NCI-H774 (cell line): ENCODE results near the gene DCT.
"Not testable (repeated sequence)": the region's sequence is repeated elsewhere in the genome, so short reads cannot be mapped to it uniquely, and the experiment has no call there.

Experiments used
- DNase-seq: peaks from one replicate; lab custom pipeline; 2025; lab: John Stamatoyannopoulos, UW

The DCT gene

DNA sequence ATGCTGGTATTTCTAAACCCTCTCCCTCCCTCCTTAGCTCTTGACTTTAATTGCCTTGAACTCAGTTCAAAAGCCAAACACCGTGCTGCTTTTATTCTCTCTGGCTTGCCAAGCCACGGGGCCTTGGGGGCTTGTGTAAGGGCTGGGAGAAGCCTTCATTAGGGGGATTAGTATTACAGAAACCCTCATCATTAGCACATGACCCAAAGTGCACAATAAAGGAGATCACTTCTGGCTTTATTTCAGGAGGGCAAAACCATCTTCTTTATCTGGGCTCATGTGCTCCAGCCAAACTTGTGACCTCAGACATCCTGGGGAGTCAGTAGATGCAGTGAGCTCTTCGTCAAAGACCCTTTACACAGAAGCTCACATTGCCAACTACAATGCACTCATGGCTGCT lies at the start of gene DCT:
Gene DCT (minus strand): TSS at position 67 of the 400 bp plus-strand sequence. CDS start 427 bp downstream, outside the sequence.
- DNase-seq: no peak

DNA sequence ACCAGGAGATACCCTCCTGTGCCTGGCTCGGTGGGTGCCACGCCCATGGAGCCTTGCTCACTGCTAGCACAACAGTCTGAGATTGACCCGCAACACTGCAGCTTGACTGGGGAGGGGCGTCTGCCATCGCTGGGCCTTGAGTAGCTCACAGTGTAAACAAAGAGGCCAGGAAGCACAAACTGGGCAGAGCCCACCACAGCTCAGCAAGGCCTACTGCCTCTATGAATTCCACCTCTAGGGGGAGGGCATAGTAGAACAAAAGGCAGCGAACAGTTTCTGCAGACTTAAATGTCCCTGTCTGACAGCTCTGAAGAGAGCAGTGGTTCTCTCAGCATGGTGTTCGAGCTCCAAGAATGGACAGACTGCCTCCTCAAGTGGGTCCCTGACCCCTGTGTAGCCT lies 47.5 kb upstream of the DCT start:
- not testable (repeated sequence) for DNase-seq

DNA sequence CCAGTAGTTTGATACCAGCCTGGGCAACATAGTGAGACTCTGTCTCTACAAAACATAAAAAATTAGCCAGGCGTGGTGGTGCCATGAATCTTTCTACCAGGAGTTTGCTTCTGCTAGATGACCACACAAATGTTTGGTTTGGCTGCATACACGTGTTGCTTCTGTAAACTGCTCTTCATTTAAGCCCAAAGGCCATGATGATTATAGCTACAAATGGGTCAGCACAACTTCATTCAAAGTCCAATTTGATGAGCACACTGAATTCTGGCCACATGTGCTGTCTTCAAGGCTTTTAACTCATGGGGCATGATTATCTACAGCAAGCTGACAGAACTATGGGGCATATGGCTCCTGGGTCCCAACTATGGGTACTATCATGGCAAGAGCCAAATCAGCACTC lies 46.3 kb upstream of the DCT start:
- no peak for DNase-seq

DNA sequence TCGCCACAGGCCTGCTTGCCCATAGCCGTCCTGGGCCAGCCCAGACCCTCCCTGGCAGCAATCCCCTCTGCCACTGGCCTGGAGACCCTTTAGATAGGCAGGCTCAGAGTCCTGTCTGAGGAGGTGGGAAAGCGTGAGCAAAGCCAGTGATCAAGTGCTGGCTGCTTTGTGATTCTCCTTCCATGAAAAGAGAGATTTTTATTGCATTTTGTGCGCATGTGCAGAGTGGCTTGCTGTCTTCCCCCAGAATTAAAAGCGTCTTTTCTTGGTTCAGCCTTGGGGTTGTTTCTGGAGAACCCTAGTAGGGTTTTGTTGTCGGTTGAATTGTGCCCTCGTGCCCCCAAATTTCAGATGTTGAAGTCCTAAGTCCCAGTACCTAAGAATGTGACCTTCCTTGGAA lies 44.9 kb upstream of the DCT start:
- no peak for DNase-seq

DNA sequence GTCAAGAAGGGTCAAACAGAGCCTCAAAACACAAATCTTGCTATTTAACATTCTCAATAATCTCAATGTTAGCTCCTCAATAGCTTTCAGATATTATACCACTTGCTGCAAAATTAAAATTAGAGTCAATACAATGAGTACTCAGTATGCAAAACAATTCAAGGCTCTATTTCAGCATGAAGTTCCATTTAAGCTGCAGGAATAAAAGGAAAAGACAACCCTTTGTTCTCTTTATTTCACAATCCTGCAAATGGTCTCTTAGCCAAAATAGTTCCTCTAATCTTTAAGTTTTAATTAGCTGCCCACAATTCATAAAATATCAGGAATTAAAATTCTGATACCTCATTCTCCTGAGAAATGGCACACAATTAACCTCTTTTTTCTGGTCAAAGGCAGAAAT lies 40.5 kb upstream of the DCT start:
- DNase-seq: no peak

DNA sequence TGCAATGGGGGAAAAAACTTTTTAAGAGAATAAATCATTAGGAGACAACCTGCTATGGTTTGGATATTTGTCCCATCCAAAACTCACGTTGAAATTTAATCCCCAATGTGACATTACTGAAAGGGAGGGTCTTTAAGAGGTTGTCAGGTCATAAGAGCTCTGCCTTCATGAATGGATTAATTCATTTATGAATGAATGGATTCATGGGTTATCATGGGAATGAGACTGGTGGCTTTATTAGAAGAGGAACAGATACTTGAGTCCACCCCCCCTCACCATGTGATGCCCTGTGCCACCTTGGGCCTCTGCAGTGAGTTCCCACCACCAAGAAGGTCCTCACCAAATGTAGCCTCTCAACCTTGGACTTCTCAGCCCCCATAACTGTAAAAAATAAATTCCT lies 37.0 kb upstream of the DCT start:
- no peak for DNase-seq

DNA sequence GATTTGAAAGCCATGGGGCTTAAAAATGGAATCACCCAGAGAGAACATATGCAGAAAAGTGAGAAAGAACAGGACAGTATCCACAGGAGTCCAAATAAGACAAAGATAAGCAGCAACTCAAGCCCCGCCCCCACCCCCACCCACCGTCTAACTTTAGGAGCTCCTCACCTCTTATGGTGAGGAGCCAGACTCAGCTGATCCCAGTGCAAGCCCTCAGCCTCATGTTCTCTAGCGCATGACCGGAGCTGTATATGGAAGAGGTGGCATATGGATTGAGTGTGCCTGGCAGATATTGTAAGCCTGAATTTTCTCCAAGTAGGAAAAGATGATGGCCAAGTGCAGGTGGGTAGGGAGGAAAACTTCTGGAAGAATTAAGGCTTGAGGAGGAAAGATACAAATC lies 36.4 kb upstream of the DCT start:
- DNase-seq: no peak

DNA sequence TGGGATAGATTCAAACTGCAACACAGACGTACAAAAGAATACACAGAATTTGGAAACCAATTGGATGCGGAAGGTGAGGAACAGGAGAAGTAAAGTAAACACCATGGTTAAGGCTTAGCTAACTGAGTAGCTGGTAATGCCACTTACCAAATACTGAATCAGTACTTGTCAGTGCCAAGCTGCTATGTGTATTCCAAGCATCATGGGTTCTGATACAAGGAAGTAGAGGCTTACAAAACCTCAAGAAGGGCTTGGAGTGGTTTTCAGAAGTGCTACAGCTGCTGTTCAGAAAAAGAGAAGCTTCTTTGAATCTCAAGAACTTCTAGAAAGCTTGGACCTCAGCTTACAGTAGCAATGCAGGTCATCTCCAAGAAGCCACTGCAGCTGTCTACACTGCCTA lies 35.9 kb upstream of the DCT start:
- no peak for DNase-seq

DNA sequence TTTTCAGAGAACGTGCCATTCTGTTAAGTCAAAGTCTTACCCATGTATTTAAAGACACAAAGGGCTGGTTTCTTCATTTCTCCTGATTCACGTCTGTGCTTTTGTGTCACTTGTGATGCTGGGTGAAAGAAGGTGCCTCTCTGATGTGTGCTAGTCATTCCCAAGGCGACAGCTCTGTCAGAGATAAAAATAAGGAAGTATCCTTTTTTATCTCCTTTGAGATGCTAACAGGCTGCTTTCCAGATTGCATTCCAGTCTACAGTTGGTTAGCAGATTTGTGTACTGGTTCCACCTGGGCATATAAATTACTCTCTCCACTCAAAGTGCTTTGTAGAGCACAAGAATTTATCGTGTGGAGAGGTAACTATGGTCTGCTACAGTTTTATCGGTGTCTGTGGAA lies 33.5 kb upstream of the DCT start:
- DNase-seq: no peak

DNA sequence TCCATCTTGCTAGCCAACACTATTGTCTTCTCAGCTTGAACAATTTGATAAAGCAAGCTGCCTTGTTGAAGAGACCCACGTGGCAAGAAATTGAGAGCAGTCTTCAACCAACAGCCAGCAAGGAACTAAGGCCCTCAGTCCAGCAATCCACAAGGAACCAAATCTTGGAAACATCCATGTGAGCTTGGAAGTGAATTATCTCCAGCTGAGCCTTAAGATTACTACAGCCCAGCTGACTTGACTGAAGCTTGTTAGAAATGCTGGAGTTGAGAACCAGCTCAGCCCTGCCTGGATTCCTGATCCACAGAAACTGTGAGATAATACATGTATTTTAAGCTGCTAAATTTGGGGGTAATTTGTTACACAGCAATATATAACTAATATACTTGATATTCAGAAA lies 26.2 kb upstream of the DCT start:
- no peak for DNase-seq

DNA sequence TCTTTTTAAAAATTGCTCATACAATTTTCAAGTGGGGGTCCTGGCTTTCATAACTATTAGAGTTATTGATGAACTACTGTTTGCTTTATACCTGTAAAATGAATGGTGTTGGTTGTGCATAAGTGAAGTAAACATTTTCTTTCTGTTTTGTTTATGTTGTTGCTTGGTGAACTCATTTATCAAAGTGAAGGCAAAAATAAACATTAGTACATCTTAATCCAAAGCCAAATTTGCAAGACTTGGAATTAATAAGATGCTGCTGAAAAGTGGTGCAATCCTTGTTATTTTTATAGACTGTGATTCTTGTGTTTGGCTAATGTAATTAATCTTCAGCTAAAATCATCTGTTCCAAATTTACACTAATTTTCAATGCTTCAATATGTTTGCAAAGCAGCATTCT lies 24.4 kb upstream of the DCT start:
- no peak for DNase-seq

DNA sequence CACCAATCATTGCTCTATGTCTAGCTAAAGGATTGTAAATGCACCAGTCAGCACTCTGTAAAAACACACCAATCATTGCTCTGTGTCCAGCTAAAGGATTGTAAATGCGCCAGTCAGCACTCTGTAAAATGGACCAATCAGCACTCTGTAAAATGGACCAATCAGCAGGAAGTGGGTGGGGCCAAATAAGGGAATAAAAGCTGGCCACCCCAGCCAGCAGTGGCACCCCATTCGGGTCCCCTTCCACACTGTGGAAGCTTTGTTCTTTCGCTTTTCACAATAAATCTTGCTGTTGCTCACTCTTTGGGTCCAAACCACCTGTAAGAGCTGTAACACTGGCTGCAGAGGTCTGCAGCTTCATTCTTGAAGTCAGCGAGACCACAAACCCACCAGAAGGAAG lies 19.3 kb upstream of the DCT start:
- not testable (repeated sequence) for DNase-seq

DNA sequence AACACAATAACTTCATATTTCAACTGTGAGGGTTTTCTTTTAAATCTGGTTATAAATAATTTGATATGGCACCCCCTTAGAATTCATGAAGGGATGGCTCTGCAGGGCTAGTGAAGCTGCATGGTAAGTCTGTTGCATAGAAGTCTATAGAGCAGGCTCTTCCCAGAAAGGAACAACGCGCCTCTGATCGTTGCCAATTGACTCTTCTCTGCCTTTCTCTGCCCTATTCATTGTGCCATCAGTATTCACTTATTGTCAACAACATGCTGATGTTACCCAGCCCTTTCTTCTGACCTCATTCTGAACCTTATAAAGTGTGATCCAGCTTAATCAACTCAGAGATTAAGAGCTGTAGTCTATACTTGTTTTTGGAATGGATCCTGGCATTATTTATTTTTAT lies 16.3 kb upstream of the DCT start:
- no peak for DNase-seq

DNA sequence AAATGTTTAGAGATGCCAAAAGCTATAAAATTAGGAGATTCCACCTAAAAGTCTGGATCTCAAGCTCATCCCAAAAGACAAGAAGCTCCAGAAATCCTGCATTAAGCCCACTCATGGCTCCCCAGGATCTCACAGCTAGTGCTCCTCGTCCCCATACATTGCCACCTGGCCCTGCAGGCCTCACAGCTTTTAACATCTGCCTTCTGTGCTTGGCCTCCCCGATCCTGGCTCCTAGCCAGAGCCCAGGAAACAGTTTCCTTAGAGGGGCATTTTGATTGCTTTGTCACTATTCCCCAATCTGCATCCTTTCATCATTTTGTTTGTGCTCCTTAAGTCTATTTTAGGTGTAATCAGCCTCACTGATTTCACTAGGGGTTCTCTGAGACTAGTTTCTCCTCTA lies 14.5 kb upstream of the DCT start:
- peak; percentile 7 for DNase-seq

DNA sequence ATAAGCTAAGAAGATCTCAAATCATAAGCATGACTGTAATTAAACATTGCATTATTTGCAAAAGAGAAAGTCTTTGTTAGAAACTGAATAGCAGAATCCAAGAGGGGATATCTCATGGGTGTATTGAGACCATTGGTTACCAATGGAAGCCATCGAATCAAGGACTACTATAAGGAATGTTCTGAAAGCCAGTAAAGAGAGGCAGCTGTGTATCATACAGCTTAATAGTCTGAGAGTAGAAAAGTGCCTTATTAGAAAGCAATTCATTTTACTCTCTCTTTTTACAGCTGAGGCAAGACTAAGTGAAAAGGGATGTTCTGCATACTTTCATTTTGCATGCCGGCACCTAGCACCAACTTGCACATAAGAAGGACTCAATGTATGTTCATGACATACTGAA lies 7.6 kb upstream of the DCT start:
- DNase-seq: no peak

DNA sequence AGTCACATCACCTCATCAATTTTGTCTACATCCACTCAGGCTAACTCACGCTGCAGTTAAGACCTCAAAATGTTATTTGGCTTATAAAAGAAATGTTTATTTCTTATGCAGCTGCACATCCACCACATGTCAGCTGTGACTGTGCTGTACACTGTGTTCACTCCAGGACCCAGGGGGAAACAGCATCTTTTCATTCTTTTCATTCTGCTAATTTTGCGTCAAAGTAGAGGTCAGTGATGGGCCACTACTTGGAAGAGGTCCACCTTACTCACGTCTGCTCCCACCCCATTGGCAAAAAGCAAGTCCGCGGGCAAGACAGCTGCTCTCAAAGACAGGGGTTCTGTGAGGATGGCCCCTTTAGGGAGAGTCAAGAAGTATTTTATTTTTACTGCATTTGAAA lies 4.5 kb upstream of the DCT start:
- DNase-seq: no peak

DNA sequence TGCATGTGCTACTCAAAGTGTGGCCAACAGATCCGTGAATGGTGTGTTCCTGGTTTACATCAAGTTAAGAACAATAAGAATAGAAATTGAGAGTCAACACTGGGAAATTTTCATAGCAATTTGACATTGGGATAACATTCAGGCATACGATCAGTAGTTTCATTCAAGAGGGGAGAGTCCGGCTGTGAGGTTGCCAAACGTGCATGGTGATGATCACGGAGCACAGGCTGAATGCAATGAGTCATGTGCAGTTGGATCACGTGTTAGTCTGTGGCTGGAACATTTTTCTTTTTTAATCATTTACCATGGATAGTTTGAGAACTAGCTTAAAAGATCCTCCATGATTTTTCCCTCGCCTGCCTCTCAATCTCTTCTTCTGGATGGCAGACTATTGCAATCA lies 2.5 kb upstream of the DCT start:
- DNase-seq: no peak

DNA sequence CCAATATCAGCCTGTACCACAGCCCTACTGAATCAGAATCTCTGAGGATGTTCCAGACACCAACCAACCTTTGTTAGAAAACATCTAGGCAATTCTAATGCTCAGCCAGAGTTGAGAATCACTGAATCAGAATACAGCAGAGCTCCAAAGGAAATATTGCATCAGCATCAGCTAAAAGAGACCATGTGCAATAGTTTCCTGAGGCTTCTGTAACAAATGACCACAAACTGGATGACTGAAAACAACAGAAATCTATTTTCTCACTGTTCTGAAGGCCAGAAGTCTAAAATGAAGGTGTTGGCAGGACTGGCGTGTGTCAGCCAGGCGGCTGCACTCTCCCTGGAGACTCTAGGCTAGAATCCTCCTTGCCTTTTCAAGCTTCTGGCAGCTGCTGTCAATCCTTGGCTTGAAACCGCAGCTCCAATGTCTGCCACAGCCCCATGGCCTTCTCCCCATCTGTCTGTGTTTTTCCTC lies 1.2 kb upstream of the DCT start:
- no peak for DNase-seq

DNA sequence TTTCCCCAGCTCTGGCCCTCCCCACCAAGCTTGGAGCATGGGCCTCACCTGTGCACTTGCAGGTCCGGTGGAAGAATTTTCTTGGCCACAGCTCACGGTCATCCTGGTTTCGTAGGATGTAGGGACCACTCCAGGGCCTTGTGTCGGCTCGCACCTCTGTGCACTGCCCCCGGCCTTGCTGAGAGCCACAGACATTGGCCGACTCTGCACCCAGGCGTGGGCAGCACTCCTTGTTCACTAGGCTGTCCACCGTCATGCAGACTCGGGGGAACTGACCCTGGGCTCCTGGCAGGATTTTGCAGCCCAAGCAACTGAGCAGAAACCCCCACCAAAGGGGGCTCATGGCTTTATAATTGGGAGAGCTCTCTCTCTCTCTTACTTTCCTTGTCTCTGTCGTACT lies 569 bp downstream of the DCT start:
- no peak for DNase-seq

DNA sequence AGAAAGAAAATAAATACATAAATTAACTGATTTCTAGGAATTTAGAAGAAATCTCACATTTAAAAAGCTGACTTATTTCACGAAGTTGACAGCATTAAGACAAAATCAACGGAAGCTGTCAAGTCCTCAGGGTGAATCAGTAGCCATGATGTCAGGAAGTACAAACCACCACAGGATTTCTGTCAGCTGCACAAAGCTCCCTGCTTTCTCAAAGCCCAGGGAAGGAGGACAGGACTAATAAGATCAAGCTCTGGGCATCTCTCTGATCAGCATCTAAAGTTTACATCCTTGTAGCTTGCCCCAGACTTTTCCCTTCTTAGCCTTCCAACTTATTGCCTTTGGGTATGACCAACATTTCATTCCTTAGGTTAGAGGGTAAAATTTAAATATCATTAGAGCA lies 9.4 kb downstream of the DCT start:
- no peak for DNase-seq

DNA sequence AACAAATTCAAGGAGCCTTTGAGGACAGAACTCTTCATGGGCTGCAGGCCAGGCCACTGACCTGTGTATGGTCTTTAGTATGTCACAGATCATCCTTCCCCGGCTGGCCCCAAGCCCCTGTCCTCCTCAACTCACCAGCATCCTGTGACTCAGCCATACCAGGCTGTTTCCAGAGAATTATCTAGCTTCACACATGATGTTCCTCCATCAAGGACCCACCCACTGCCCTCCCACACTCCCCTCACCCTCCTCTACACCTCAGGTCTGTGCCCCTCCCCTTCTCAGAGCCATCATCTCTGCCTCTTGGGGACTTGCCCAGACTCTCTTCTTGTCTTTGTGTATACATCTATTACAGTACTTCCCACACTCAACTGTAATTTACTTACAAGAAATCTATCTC lies 14.7 kb downstream of the DCT start:
- no peak for DNase-seq

DNA sequence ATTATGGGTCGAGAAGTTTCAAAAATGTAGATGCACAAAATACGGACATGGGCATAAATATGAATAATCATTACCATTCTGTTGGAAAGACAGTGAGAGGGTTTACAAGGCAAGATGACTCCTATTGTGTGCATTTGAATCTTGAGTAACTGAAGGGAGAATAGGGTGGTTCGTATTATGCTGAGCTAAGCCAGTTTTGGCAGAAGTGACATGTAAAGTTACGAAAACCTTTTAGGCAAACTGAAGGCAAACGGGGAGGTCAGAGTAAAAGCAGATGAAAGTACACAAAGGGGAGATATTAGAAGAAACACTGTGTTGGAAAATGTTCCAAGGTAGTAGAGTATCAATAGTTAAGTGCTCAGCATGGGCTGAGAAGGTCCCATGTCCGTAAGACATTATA lies 16.8 kb downstream of the DCT start:
- DNase-seq: no peak

DNA sequence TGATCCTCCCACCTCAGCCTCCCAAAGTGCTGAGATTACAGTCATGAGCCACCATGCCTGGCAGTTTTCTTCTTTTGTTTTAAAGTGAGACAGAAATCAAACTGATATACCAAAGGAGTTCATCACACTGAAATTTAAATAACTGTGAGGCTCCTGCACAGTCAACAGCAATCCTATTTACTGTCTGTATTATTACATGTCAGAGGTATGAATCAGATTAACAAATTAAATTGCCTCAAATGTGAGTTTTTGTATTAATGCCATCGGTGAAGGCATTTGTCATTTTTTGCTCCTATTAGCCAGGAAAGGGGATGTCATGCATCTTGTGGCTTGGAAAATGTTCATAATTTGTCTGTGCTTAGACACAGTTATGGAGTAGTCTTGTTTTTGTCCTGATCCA lies 20.4 kb downstream of the DCT start:
- no peak for DNase-seq

DNA sequence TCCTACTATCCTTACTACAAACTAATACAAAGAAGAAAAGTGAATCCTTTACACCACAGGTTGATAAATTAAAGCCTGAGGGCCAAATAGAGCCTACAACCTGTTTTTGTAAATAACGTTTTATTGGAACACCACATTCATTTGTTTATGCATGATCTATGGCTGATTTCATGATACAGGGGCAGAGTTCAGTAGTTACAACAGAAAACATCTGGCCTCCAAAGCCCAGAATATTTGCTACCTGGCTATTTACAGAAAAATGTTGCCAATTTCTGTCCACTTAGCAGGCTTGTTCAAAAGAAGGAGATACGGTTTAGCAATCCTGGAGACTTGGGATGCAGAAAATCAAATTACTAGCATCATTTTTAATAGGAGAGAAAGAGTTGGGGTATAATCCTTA lies 24.1 kb downstream of the DCT start:
- DNase-seq: no peak

DNA sequence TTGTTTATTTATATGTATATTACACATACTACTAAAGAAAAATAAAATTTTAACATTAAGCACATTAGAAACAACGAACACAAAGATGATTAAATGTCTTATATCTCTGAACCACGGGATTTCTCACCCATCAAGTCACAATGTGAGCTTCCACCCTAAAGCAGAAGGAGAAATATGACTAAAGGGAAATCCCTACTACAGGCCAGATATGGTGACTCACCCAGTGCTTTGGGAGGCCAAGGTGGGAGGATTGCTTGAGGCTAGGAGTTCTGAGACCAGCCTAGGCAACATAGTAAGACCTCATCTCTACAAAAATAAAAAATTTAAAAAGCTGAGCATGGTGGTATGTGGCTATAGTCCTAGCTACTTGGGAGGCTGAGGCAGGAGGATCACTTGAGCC lies 24.6 kb downstream of the DCT start:
- DNase-seq: no peak
